ENCODE data around the gene WDR54.
"Not testable (repeated sequence)": the region's sequence is repeated elsewhere in the genome, so short reads cannot be mapped to it uniquely, and the experiment has no call there.

Gene WDR54

GRCh38 chr2:74458132-74458937, 36.8 kb downstream of the WDR54 start, which contains the start of gene WBP1:
TSS of gene WBP1 (plus strand) at chr2:74458438. CDS start at chr2:74458603, 165 bp downstream.
- peak within 1 kb of the TSS; percentile 94 for H3K4me3 ChIP-seq (ENCODE audit: control insufficient read depth, low read depth, low read length)
- TF ChIP-seq CTCF (conservative IDR thresholded peaks at IDR 0.05; ENCODE audit: control insufficient read depth, insufficient read depth, low read depth, low read length), result no peak
- peak; percentile 100 for DNase-seq (ENCODE audit: low read depth)

GRCh38 chr2:74458938-74459363, 37.4 kb downstream of the WDR54 start:
- no peak for TF ChIP-seq CTCF (conservative IDR thresholded peaks at IDR 0.05; ENCODE audit: control insufficient read depth, insufficient read depth, low read depth, low read length)
- DNase-seq (ENCODE audit: low read depth), result no peak
- H3K4me3 ChIP-seq (ENCODE audit: control insufficient read depth, low read depth, low read length), result peak overlapping the region; percentile 94

DNA sequence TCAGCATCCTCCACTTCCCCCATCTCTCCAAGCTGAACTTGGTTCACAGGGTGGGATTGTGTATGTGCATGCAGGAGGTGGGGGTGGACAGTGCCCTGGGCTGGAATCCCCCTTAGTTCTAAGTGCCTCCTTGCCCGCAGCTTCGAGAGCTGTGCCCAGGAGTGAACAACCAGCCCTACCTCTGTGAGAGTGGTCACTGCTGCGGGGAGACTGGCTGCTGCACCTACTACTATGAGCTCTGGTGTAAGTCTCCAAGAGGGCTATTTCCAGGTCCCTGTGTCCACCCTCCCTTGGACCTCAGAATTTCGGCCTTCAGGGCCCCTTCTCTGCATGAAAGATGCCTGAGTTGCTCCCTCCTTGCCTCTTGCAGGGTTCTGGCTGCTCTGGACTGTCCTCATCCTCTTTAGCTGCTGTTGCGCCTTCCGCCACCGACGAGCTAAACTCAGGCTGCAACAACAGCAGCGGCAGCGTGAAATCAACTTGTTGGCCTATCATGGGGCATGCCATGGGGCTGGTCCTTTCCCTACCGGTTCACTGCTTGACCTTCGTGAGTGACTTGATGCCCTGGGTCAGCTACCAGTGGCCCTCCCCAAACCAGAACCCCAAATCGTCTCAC, 38.1 kb downstream of the WDR54 start:
- not testable (repeated sequence) for DNase-seq (ENCODE audit: low read depth)
- H3K4me3 ChIP-seq (ENCODE audit: control insufficient read depth, low read depth, low read length), result peak overlapping the region; percentile 16

- not testable (repeated sequence) for H3K4me3 ChIP-seq (ENCODE audit: control insufficient read depth, low read depth, low read length); DNase-seq (ENCODE audit: low read depth)
Measured at GRCh38 chr2:74460187-74460586, 38.7 kb downstream of the WDR54 start.

DNA sequence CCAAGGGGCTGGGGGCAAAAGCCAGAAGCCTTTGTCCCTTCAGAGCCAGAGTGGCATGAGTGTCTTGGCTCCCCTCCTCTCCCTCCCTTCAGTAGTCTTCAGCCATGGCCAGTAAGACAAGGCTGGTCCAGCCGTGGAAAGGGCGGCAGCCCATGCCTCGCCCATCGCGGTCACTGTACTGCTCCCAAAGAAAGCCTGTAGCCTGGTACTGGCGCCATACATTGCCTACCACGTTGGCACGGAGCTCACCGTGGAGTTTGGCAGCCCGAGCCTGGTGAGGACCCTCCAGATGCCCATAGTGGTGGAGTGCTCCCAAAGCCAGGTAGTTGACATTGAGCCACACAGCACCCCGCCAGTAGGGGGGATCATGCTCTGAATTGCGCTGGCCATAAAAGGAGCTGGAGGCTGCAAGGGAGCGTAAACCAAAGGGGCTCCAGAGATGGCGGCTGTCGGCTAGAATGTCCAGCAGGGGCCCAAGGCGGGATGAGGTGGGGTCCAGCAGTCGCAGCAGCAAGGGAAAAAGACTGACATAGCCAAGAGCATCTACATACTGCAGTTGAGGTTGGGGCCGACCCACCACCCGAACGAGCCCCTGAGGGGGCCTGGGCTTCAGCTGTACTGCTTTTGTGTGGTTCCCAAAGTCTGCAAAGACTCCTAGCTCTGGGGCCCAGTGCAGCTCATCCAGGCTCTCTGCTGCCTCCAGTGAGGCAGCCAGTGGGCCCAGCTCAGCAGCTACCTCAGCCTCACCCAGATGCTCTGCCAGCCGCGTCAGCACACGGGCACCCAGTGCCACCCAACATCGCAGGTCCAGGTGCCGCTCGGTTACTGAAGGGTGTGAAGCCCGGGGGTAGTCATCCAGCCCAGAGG, 39.9 kb downstream of the WDR54 start:
- no peak overlapping the region for H3K4me3 ChIP-seq (ENCODE audit: control insufficient read depth, low read depth, low read length)
- DNase-seq (ENCODE audit: low read depth), result no peak
- peak; percentile 4 for TF ChIP-seq CTCF (conservative IDR thresholded peaks at IDR 0.05; ENCODE audit: control insufficient read depth, insufficient read depth, low read depth, low read length)

DNA sequence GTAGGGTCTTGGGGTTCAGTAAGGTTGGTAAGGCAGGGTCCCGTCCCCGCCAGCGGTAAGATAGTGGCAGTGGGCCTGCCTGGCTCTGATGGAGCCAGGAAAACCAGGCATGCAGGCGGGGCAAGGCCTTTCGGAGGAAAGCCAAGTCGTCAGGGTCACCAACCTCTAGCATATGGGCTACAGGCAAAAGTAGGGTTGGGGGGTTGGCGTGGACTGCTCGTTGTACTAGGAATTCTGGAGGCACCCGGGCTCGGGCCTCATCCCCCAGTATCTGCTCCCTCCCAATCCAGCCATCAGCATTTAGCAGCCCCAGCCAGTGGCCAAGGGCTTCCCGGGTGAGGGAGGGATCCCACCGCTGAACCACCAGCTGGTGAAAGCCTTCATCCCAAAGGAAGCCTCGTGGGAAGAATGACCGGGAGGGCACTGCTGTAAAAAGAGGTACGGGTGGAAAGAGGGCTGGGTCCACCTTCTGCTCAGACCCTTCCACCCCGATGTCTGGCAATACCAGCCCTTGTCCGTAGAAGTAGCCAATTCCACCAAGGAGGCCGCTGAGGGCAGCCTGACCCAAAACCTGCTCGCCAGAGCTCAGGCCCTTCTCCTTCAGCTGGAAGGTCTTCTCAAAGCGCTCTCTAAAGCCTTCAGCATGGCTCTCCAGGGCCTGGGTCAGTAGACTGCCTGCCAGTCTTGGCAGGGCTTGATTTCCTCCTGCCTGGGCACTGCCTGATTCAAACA, 40.7 kb downstream of the WDR54 start:
- DNase-seq (ENCODE audit: low read depth), result no peak
- TF ChIP-seq CTCF (conservative IDR thresholded peaks at IDR 0.05; ENCODE audit: control insufficient read depth, insufficient read depth, low read depth, low read length), result no peak
- H3K4me3 ChIP-seq (ENCODE audit: control insufficient read depth, low read depth, low read length), result no peak overlapping the region

GRCh38 chr2:74462786-74463105, 41.2 kb downstream of the WDR54 start:
- TF ChIP-seq CTCF (conservative IDR thresholded peaks at IDR 0.05; ENCODE audit: control insufficient read depth, insufficient read depth, low read depth, low read length), result no peak
- DNase-seq (ENCODE audit: low read depth), result no peak
- H3K4me3 ChIP-seq (ENCODE audit: control insufficient read depth, low read depth, low read length), result no peak overlapping the region
